UCSD-AML1 (cell line): ENCODE results near the gene WAC.
A peak's percentile ranks its signal among the peaks of the same experiment; 100 is the strongest.
"Not testable (repeated sequence)": the region's sequence is repeated elsewhere in the genome, so short reads cannot be mapped to it uniquely, and the experiment has no call there.

Source experiments
- DNase-seq: peaks from one replicate; lab custom pipeline; 2025; ENCODE audit not compliant: unreplicated experiment; lab: John Stamatoyannopoulos, UW

The WAC gene

DNA sequence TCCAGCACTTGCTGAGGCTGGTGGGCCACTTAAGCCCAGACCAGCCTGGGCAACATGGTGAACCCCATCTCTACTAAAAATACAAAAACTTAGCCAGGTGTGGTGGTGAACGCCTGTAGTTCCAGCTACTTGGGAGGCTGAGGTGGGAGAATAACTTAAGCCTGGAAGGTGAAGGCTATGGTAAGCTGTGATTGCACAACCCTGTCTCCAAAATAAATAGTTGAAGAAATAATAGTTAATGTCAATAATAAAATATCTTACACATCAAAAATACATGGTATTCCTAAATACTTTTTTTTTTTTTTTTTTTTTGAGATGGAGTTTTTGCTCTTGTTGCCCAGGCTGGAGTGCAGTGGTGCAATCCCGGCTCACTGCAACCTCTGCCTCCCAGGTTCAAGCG lies 76.7 kb downstream of the WAC start:
- DNase-seq, result not testable (repeated sequence)

DNA sequence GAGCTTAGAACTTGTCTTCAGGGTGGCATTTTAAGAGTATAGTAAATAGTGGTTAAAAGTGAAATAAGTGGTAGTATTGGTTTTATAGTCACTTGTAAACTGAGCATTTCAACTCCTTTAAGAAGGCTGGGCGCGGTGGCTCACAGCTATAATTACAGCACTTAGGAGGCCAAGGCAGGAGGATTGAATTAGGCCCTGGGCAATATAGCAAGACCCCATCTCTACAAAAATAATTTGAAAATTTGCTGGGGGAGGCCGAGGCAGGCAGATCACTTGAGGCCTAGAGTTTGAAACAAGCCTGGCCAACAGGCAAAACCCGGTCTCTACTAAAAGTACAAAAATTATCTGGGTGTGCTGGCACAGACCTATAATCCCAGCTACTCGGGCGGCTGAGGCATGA lies 80.0 kb downstream of the WAC start:
- no peak for DNase-seq

DNA sequence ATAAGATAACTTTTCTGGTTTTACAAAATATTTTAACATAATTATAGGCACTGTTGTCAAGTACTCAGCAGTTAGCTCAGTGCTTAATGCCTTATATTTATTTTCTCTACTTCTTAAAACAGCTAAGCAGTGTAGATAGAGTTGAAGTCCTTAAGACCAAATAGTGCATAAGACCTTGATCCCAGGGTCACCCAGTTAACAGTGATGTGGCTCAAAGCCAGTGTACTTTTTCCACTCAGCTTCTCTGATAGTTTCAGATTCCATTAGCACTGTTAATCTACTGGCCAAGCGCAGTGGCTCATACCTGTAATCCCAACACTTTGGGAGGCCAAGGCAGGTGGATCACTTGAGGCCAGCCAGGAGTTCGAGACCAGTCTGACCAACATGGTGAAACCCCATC lies 83.6 kb downstream of the WAC start:
- no peak for DNase-seq

DNA sequence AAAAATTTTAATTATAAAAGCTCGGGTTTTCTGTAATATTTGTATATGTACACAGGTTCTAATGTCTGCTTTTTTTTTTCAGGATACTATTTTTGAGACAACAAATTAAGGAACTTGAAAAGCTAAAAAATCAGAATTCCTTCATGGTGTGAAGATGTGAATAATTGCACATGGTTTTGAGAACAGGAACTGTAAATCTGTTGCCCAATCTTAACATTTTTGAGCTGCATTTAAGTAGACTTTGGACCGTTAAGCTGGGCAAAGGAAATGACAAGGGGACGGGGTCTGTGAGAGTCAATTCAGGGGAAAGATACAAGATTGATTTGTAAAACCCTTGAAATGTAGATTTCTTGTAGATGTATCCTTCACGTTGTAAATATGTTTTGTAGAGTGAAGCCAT lies 86.5 kb downstream of the WAC start:
- no peak for DNase-seq

DNA sequence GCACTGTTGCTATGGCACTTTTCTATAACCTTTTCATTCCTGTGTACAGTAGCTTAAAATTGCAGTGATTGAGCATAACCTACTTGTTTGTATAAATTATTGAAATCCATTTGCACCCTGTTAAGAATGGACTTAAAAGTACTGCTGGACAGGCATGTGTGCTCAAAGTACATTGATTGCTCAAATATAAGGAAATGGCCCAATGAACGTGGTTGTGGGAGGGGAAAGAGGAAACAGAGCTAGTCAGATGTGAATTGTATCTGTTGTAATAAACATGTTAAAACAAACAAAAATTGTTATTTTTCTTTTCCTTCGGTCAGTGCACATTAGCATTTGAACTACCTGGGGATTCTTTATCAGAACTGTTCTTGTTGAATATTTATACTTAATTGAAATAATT lies 87.3 kb downstream of the WAC start:
- no peak for DNase-seq

DNA sequence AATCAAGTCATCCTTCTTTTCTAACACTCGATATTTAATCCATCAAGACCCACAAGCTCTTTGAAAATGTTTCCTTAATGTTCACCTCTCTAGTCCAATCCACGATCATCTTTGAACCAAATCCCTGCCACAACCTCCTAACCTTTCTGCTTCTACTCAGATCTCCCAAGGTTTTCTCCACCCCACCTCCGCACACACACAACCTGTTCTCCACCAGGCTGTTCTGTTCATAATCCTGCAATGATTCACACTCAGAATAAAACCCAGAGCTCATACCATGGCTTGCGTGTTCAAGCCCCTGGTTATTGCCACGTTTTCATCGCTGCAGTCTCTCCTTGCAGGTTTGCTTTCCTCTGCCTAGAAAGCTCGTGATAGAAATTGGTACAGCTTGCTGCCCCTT lies 90.6 kb downstream of the WAC start:
- DNase-seq, result no peak

DNA sequence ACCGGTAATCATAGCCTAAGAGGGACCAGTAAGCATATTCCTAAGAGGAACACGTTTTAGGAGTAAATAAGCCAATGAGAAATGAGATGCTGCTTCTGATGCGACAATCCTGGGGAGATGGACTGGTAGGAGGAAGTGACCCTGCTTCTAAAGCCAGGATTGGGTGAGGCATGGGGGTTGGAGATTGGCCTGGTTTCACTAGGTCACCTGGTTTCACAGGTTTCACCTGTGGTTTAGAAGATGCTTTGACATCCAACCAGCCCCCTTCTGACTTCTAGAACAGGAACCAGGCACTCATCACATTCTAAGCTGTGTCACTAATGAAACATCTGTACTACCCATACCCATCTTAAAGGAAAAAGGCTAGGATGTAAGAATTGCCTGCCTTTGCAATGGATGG lies 91.4 kb downstream of the WAC start:
- DNase-seq, result no peak

DNA sequence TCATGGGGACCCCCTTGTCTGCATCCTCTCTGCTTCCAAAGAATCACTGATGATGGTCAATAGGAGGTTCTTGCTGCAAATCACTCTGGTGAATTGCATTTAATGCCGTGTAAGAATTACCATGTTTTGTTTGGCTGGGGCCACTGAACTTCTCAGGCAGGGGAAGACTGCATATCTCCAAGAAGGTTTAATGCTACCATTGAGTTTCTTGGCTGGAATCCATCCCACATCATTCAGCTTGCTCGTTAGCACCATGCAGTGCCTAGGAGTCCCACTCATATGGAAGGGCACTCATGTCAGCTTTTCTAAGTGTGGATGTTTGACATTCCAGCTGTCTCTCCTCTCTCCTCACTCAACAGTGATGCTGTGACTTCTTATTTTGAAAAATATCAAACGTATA lies 94.2 kb downstream of the WAC start:
- no peak for DNase-seq

DNA sequence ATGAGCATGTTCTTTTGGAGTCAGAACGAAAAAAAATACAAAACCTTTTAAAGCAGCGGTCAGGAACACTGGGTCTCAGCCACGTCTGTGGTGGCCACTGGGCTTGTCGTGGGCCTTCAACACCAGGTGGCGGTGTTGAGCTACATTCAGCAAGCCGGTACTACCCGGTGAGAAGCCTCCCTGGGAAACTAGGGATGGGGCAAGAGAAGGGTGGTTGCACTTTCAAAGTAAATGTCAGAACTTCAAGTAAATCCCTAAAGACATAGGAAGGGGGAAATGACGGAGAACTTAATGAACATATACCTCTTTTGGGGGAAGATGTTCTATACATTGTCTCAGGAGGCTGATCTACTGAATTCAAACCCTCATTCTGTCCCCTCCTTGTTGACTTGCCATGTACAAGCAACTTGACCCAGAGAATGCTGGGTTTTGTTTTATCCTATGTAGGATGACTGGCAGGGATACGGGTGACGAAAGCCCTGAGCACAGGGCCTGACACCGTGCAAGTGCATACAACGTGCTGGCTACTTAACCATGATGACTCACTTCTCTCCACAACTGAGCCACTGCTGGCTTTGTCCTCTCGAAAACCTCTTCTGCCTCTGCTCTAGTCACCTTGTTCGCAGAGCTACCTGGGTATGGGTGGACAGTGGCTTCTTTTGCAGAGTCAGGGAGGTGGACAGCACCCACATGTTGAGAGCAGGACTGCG lies 95.4 kb downstream of the WAC start:
- DNase-seq, result peak; percentile 63

DNA sequence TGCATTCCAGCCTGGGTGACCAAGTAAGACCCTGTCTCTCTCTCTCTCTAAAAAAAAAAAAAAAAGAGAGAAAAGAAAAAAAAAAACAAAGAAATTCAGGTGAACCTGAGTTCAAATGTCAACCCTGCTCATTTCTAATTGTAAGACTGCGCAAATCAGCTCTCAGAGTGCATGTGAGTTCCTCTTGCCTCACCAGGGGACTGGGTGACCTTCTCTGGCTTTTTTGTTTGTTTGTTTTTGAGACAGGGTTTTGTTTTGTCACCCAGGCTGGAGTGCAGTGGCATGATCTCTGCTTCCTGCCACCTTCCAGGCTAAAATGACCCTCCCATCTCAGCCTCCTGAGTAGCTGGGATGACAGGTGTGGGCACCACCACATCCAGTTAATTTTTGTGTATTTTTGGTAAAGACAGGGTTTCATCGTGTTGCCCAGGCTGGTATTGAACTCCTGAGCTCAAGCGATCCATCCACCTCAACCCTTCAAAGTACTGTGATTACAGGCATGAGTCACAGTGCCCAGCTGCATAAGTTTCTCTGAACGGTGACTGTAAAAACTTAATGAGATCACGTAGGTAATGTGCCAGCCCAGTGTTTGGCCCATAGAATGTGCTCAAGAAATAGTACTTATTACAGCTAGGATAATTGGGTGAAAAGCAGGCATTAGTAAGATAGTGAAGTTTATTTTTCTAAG lies 99.1 kb downstream of the WAC start:
- no peak for DNase-seq

DNA sequence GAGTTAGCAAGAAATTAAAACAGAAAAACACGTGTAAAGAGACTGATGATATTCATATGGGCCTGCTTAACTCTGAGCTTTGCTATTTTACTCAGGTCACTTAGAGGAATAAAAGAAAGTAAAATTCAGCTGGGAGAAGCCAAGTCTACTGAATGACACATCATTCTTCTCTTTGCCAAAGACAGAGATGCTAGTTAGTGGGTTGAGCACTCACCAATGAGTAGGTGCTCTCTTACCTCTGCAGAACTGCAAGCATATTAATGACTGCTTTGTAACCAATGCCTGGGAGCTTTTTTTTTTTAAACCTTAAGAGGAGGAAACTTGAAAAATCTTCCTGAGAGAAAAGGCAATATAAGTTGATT lies 99.6 kb downstream of the WAC start:
- DNase-seq, result no peak

DNA sequence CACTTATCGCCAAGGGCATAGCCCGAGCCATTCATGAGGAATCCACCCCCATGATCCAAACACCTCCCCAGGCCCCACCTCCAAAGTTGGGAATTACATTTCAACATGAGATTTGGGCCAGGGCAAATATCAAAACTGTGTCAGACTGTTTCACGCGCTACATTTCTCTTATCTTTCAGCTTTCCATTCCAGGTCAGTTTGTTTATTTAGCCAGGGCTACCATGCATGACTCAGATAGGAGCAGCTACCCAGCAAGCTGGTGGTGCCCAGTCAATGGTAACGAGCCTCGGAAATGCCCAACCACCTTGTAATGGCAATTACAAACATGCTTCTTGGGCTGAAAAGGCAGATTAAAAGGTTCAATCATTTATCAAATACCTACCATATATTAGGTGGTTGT lies 100.8 kb downstream of the WAC start:
- no peak for DNase-seq

DNA sequence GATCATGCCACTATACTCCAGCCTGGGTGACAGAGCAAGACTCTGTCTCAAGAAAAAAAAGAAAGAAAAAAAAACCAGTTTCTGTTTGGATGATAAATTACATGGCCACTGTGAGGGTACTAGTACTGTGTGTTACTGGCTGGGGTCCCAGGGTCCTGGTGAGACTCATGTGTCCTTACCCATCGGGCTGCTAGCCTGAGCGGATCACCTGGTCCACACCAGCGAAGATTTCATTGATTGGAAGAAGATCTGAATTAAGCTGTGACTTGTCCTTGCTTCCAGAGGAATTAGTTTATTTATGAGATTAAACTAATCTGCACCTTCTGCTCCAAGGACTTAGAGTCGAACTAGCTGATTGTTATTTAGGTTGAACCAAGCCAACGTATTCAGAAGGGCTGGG lies 104.4 kb downstream of the WAC start:
- no peak for DNase-seq

DNA sequence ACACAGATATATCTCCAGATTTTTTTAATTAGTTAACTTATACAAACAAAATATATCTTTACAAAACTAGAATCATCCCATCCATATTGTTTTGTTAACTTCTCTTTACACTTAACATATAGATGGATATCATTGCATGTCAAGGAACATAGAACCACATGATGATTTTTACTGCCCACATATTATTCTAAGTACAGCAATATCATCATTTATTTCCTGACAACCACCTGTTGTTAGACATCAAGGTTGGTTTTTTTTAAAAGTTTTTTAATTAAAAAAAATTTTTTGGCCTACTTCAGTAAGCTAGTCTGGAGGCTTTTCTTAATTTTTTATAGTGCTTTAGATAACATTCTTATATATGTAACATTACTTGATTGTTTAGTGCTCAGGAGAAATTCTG lies 105.5 kb downstream of the WAC start:
- DNase-seq, result no peak

DNA sequence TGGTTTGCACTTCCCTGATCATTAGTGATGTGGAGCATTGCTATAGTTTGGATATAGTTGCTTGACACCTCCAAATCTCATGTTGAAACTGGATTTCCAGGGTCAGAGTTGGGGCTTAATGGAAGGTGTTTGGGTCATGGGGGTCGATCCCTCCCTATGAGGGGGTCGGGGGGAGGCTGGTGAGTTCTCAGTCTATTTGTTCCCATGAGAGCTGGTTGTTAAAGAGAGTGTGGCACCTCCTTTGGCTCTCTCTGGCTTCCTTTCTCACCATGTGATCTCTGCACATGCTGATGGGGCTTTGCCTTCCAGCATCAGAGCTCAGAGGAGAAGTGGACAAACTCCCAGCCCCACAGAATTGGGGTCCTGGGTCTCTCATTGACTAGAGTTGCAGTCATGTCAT lies 107.6 kb downstream of the WAC start:
- DNase-seq, result no peak

DNA sequence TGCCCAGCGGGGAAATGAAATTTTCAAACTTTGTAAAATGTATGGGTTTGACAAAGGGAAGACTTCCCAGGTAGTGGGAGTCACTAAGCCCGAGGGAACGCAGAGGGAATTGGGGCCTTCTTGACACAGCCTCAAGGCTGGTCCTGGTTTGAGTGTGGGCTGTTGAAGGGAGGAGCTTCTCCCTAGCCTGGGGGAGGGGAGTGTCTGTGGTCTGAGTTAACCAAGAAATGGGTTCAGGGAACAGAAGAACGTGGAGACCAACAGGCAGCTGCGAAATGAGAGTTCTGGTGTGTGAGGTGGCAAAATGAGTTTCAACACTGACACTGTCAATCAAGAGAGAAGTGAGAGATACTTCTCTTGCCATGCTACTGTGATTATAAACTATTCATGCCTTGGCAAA lies 111.7 kb downstream of the WAC start:
- no peak for DNase-seq

DNA sequence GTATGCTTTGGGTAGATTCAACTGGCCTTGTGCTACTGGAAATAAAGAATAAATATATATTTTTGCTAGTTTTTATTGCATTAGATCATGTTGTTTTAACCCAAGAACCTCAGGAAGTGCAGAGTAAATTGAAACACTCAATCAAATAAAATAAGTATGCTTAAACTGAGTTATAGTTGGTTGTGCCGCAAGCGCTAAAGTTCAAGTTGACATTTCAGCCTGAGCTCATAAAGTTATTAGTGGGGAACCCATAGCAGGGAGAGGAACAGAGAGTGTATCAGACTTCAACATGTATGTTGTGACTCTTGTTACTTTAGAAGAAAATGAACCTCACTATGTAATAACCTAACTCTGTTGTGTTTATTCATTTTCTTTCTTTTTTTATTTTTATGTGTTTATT lies 119.2 kb downstream of the WAC start:
- DNase-seq, result no peak

DNA sequence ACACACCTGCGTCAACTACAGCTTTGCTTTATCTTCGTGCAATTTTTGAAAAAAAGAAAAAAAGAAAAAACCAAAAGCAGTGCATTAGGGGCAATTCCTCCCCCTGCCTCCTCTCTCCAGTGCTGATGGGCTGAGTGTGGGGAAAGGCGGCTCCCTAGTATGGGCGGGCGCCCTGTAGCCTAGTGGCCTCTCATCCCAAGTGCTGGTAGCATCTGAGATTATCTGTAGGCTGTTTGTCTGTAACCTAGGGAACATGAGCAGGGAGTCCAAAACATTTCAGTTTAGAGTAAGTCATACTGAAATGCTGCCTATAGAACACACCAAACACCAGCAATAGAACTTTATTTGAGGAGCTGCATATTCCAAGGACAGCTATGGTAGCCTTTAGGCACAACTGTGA lies 119.8 kb downstream of the WAC start:
- DNase-seq, result no peak

DNA sequence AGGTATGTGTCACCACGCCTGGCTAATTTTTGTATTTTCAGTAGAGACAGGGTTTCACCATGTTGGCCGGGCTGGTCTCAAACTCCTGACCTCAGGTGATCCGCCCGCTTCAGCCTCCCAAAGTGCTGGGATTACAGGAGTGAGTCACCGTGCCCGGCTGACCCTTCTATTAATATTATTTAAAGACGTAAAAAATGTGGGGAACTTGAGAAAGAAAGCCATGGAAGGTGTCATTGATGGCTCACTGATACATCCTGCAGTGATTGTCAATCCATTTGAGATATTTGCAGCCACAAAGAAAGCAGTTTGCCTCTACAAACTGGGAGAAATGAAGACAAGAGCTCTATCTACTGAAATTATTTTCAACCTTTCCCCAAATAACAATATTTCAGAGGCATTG lies 125.9 kb downstream of the WAC start:
- DNase-seq, result not testable (repeated sequence)

DNA sequence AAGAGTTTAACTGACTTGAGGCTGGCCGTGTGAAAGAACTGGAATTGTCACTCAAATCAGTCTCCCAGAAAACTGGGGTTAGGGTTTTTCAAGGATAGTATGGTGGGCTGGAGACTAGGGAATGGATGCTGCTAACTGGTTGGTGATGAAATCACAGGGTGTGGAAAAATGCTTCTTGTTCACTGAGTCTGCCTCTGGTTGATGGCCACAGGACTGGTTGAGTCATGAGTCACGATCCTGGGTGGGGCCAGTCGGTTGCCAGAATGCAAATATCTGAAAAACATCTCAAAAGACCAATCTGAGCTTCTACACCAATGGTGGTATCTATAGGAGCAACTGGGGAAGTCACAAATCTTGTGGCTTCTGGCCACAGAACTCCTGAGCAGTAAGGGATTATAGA lies 128.1 kb downstream of the WAC start:
- no peak for DNase-seq

DNA sequence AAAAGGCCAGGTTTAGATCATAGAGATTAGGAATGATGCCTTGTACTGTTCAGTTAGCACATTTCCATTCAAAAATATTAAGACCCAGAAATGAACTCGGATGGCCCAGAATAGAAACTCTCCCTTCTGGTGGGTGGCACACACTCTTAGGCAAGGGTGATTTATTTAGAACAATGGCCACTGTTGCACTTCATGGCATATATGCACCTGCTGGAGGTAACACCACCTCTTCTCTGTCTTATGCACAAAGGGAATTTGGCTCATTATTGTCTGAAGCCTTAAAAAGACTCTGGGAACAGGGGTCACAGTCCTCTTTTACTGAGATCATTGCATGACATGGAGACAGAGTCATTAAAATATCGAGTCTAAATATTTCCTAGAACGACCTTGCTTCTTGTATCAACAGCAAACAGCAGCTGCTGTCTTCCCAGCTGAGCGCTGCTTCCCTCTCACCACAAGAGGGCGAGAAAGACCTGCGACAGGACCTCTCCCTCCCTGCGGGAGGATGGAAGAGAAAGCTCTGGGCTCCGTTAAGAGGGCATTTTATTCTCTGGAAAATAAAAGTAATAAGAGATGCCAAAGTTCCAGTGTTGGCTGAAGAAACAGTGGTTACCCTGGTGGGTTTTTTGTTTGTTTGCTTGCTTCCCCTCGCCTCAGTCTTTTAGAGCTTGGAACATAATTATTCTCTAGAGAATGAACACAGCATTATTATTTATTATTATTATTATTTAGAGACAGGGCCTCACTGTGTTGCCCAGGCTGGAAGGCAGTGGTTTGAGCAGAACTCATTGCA lies 130.9 kb downstream of the WAC start:
- peak; percentile 62 for DNase-seq

DNA sequence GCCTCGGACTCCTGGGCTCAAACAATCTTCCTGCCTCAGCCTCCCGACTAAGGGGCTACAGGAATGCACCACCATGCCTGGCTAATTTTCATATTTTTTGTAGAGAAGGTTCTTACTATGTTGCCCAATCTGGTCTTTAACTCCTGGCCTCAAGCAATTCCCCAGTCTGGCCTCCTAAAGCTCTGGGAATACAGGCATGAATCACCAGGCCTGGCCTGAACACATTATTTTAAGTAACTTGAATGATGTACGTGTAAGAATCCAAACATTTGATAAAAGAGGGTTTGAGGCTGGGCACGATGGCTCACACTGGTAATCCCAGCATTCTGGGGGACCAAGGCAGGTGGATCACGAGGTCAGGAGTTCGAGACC lies 131.4 kb downstream of the WAC start:
- no peak for DNase-seq
